MM.1S (cell line): ENCODE data around the gene MAML3.

Source experiments
- DNase-seq: peaks from one replicate; pipeline ENCODE4 v3.0.0-alpha.2; 2015
- H2AFZ ChIP-seq: fragments of 300-600 bp; sonication (generic); 2 replicates; pipeline ENCODE4 v1.6.0; 2016; ENCODE audit warnings: antibody characterized with exemption, low read length
- H3F3A ChIP-seq: fragments of 300-600 bp; sonication (generic); 2 replicates; pipeline ENCODE4 v1.6.1; 2016; ENCODE audit warnings: mild to moderate bottlenecking, antibody characterized with exemption, low read length, moderate library complexity, mixed read lengths; ENCODE audit not compliant: insufficient read depth
- H3K27ac ChIP-seq: fragments of 300-600 bp; sonication (generic); 2 replicates; pipeline ENCODE4 v1.5.1; 2016; ENCODE audit warnings: mild to moderate bottlenecking, low read length
- H3K27me3 ChIP-seq: fragments of 300-600 bp; sonication (generic); replicated peaks from 2 replicates; pipeline ENCODE4 v1.6.0; 2016; ENCODE audit warnings: low read length; ENCODE audit not compliant: insufficient read depth
- H3K36me3 ChIP-seq: fragments of 300-600 bp; sonication (generic); replicated peaks from 2 replicates; pipeline ENCODE4 v1.6.1; 2016; ENCODE audit warnings: mild to moderate bottlenecking, low read length, mixed read lengths; ENCODE audit not compliant: insufficient read depth
- H3K4me1 ChIP-seq: fragments of 300-600 bp; sonication (generic); 2 replicates; pipeline ENCODE4 v1.6.1; 2016; ENCODE audit warnings: low read length, mixed read lengths
- H3K4me2 ChIP-seq: fragments of 300-600 bp; sonication (generic); 2 replicates; pipeline ENCODE4 v1.6.0; 2016; ENCODE audit warnings: low read depth, low read length
- H3K4me3 ChIP-seq: fragments of 300-600 bp; sonication (generic); 2 replicates; pipeline ENCODE4 v1.5.1; 2016; ENCODE audit warnings: low read length, mixed read lengths
- H3K79me2 ChIP-seq: fragments of 300-600 bp; sonication (generic); 2 replicates; pipeline ENCODE4 v1.6.1; 2016; ENCODE audit warnings: mixed run types, low read length, mixed read lengths
- H3K9ac ChIP-seq: fragments of 300-600 bp; sonication (generic); 2 replicates; pipeline ENCODE4 v1.6.1; 2016; ENCODE audit warnings: low read length, mixed read lengths
- H3K9me2 ChIP-seq: fragments of 300-600 bp; sonication (generic); replicated peaks from 2 replicates; pipeline ENCODE4 v1.6.1; 2016; ENCODE audit warnings: mild to moderate bottlenecking, low read length, mixed read lengths; ENCODE audit not compliant: insufficient read depth
- H3K9me3 ChIP-seq: fragments of 300-600 bp; sonication (generic); replicated peaks from 2 replicates; pipeline ENCODE4 v1.6.1; 2016; ENCODE audit warnings: mild to moderate bottlenecking, low read length, mixed read lengths; ENCODE audit not compliant: insufficient read depth
- H4K20me1 ChIP-seq: fragments of 300-600 bp; sonication (generic); 2 replicates; pipeline ENCODE4 v1.6.1; 2016; ENCODE audit warnings: mild to moderate bottlenecking, low read length, moderate library complexity, mixed read lengths; ENCODE audit not compliant: insufficient read depth
- EZH2 ChIP-seq: fragments of 300-600 bp; sonication (generic); optimal IDR thresholded peaks from 2 replicates; pipeline ENCODE3; 2017; ENCODE audit warnings: low read depth, mild to moderate bottlenecking, antibody characterized with exemption, low read length, mixed read lengths
- EZH2phosphoT487 ChIP-seq: fragments of 300-600 bp; sonication (generic); IDR thresholded peaks from 2 replicates; pipeline ENCODE4 v1.6.1; 2018; ENCODE audit warnings: antibody characterized with exemption, low read length
- TF ChIP-seq, protein P1 (sequence below): fragments of 300-600 bp; sonication (generic); IDR thresholded peaks from 2 replicates; pipeline ENCODE4 v1.5.1; 2016; ENCODE audit warnings: antibody characterized with exemption, low read length, mixed read lengths

MAML3 gene

DNA sequence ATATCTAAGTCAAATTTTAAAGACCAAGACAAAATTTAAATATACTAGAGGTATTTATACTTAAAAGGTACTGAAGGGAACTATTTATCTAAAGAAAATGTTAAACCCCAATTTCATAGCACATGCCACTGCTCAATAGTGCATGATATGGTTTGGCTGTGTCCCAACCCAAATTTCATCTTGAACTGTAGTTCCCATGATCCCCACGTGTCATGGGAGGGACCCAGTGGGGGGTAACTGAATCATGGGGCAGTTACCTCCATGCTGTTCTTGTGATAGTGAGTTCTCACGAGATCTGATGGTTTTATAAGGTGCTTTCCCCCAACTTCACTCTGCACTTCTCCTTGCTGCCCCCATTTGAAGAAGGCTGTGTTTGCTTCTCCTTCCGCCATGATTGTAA lies 32.3 kb downstream of the MAML3 start:
- no peak for DNase-seq
- H3K36me3 ChIP-seq: no peaks in the 10 kb centered on the region
- no peak overlapping the region for H3K4me2 ChIP-seq
- no peaks in the 10 kb centered on the region for H3K9me3 ChIP-seq
- no peaks in the 10 kb centered on the region for H3K9me2 ChIP-seq
- H4K20me1 ChIP-seq: no peaks in the 10 kb centered on the region
- no peak overlapping the region for H3K27ac ChIP-seq
- H3K4me3 ChIP-seq: no peak overlapping the region
- peaks cover 48% of the 10 kb centered on the region for H3K27me3 ChIP-seq
- no peaks in the 10 kb centered on the region for H3K79me2 ChIP-seq
- no peak overlapping the region for H3K9ac ChIP-seq
- TF ChIP-seq, protein P1, sequence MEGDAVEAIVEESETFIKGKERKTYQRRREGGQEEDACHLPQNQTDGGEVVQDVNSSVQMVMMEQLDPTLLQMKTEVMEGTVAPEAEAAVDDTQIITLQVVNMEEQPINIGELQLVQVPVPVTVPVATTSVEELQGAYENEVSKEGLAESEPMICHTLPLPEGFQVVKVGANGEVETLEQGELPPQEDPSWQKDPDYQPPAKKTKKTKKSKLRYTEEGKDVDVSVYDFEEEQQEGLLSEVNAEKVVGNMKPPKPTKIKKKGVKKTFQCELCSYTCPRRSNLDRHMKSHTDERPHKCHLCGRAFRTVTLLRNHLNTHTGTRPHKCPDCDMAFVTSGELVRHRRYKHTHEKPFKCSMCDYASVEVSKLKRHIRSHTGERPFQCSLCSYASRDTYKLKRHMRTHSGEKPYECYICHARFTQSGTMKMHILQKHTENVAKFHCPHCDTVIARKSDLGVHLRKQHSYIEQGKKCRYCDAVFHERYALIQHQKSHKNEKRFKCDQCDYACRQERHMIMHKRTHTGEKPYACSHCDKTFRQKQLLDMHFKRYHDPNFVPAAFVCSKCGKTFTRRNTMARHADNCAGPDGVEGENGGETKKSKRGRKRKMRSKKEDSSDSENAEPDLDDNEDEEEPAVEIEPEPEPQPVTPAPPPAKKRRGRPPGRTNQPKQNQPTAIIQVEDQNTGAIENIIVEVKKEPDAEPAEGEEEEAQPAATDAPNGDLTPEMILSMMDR: no peak
- TF ChIP-seq EZH2phosphoT487: no peak
- TF ChIP-seq EZH2: no peak
- 0 out of 2 replicates have a peak, but pooled peaks cover 5% of the 10 kb centered on the region for H3K4me1 ChIP-seq
- H2AFZ ChIP-seq: no peak overlapping the region
- H3F3A ChIP-seq: no peaks in the 10 kb centered on the region

- H3K4me1 ChIP-seq: peaks cover 17% of the 10 kb centered on the region; the same call in 1 of the 2 replicates
- H3K9me3 ChIP-seq: no peaks in the 10 kb centered on the region
- H4K20me1 ChIP-seq: no peaks in the 10 kb centered on the region
- no peak overlapping the region for H2AFZ ChIP-seq
- TF ChIP-seq EZH2phosphoT487 (no peak), EZH2 (no peak)
- TF ChIP-seq, protein P1: no peak
- H3F3A ChIP-seq: no peaks in the 10 kb centered on the region; the same call in 1 of the 2 replicates
- H3K9me2 ChIP-seq: no peaks in the 10 kb centered on the region
- no peaks in the 10 kb centered on the region for H3K79me2 ChIP-seq
- H3K4me2 ChIP-seq: no peak overlapping the region
- H3K9ac ChIP-seq: no peak overlapping the region
- H3K27ac ChIP-seq: no peak overlapping the region
- peaks cover 68% of the 10 kb centered on the region for H3K27me3 ChIP-seq
- no peaks in the 10 kb centered on the region for H3K36me3 ChIP-seq
- DNase-seq: no peak
- H3K4me3 ChIP-seq: no peak overlapping the region
Observed at GRCh38 chr4:140118931-140119640, 34.9 kb downstream of the MAML3 start.

DNA sequence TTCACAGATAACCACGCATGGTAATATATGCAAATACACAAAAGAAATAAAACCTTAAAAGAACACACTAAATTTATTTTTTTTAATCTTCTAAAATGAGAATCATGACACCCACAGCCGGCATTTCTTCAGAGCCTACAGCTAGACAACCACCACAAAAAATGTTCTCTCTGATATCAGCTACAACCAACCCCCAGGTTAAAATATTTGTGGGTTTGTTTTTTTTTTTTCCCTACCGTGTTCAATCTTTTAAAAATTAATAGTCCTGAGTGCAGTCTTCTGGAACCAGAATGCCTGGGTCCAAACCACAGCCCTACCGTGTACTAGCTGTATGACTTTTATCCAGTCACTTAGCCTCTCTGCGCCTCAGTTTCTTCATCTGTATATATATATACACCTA lies 36.0 kb downstream of the MAML3 start:
- no peak for DNase-seq
- Histone ChIP-seq H3K36me3 (no peaks in the 10 kb centered on the region), H3K9me2 (no peaks in the 10 kb centered on the region), H3K79me2 (no peaks in the 10 kb centered on the region), H3K27ac (no peak overlapping the region), H3K4me3 (no peak overlapping the region), H3K9me3 (no peaks in the 10 kb centered on the region), H3K9ac (no peak overlapping the region), H3K27me3 (peaks cover 74% of the 10 kb centered on the region), H3F3A (no peaks in the 10 kb centered on the region; the same call in 1 of the 2 replicates), H3K4me2 (no peak overlapping the region), H4K20me1 (no peaks in the 10 kb centered on the region), H2AFZ (no peak overlapping the region), H3K4me1 (peaks cover 13% of the 10 kb centered on the region; the same call in 1 of the 2 replicates)
- TF ChIP-seq EZH2 (no peak), EZH2phosphoT487 (no peak)
- TF ChIP-seq, protein P1: no peak
